ENCODE results near the gene ACP1.
A peak's percentile ranks its signal among the peaks of the same experiment; 100 is the strongest.

ACP1 gene

GRCh38 chr2:264493-265468 lies at the start of gene ACP1:
Gene ACP1, plus strand, starts transcription at chr2:264947. Its CDS starts 18 bp downstream, at chr2:264965.
- DNase-seq (ENCODE audit: low spot score) = peak; percentile 96

- no peak for DNase-seq (ENCODE audit: low spot score)
Observed at GRCh38 chr2:216068-216467, 48.7 kb upstream of the ACP1 start.

- DNase-seq (ENCODE audit: low spot score) = no peak
Observed at GRCh38 chr2:223451-223850, 41.3 kb upstream of the ACP1 start.

GRCh38 chr2:223971-224760 lies 40.6 kb upstream of the ACP1 start:
- DNase-seq (ENCODE audit: low spot score) = no peak

GRCh38 chr2:228115-228514 lies 36.6 kb upstream of the ACP1 start:
- DNase-seq (ENCODE audit: low spot score) = no peak

GRCh38 chr2:228518-229278 lies 36.0 kb upstream of the ACP1 start:
- DNase-seq (ENCODE audit: low spot score) = no peak

GRCh38 chr2:231521-232185 lies 33.1 kb upstream of the ACP1 start:
- DNase-seq (ENCODE audit: low spot score) = no peak

- DNase-seq (ENCODE audit: low spot score) = no peak
Observed at GRCh38 chr2:233030-233429, 31.7 kb upstream of the ACP1 start.

- no peak for DNase-seq (ENCODE audit: low spot score)
Observed at GRCh38 chr2:234421-234820, 30.3 kb upstream of the ACP1 start.

GRCh38 chr2:236993-237539 lies 27.7 kb upstream of the ACP1 start:
- DNase-seq (ENCODE audit: low spot score) = no peak

- DNase-seq (ENCODE audit: low spot score) = no peak
Observed at GRCh38 chr2:237878-238277, 26.9 kb upstream of the ACP1 start.

GRCh38 chr2:238431-238830 lies 26.3 kb upstream of the ACP1 start:
- DNase-seq (ENCODE audit: low spot score) = no peak

- DNase-seq (ENCODE audit: low spot score) = no peak
Observed at GRCh38 chr2:238869-239268, 25.9 kb upstream of the ACP1 start.

GRCh38 chr2:244547-244946 lies 20.2 kb upstream of the ACP1 start:
- no peak for DNase-seq (ENCODE audit: low spot score)

GRCh38 chr2:246489-247144 lies 18.1 kb upstream of the ACP1 start:
- peak; percentile 26 for DNase-seq (ENCODE audit: low spot score)

- no peak for DNase-seq (ENCODE audit: low spot score)
Observed at GRCh38 chr2:248724-249123, 16.0 kb upstream of the ACP1 start.

- DNase-seq (ENCODE audit: low spot score) = no peak
Observed at GRCh38 chr2:249538-250042, 15.2 kb upstream of the ACP1 start.

GRCh38 chr2:252001-252602 lies 12.6 kb upstream of the ACP1 start:
- DNase-seq (ENCODE audit: low spot score) = no peak

GRCh38 chr2:253202-253638 lies 11.5 kb upstream of the ACP1 start:
- no peak for DNase-seq (ENCODE audit: low spot score)

GRCh38 chr2:254241-254640 lies 10.5 kb upstream of the ACP1 start:
- no peak for DNase-seq (ENCODE audit: low spot score)
